ENCODE data around the gene PLCH1.

DNA sequence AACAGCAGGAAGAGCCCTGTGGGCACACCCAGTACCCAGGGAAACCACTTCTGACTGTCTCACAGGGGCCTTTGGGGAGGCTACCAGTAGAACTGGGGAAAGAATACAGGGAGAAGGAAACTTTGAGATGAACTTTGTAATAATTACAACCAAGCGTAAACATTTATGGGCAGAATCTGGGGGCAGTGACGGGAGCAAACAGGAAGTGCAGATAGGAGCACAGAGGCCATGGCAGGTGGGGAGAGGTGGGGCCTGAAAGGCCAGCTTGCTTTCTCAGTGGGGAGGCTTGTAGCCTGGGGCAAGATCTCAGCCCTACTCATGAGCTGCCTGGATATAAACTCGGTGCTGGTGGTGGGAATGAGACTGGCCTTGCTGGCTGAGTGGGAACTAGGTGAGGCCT, 209.8 kb downstream of the PLCH1 start:
- TF ChIP-seq, protein P1, sequence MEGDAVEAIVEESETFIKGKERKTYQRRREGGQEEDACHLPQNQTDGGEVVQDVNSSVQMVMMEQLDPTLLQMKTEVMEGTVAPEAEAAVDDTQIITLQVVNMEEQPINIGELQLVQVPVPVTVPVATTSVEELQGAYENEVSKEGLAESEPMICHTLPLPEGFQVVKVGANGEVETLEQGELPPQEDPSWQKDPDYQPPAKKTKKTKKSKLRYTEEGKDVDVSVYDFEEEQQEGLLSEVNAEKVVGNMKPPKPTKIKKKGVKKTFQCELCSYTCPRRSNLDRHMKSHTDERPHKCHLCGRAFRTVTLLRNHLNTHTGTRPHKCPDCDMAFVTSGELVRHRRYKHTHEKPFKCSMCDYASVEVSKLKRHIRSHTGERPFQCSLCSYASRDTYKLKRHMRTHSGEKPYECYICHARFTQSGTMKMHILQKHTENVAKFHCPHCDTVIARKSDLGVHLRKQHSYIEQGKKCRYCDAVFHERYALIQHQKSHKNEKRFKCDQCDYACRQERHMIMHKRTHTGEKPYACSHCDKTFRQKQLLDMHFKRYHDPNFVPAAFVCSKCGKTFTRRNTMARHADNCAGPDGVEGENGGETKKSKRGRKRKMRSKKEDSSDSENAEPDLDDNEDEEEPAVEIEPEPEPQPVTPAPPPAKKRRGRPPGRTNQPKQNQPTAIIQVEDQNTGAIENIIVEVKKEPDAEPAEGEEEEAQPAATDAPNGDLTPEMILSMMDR (conservative IDR thresholded peaks at IDR 0.05; ENCODE audit: low read depth in 2 of 2): no peak
- TF ChIP-seq POLR2AphosphoS5 (IDR thresholded peaks at IDR 0.05; ENCODE audit: low read depth): no peak
- TF ChIP-seq, protein P2, sequence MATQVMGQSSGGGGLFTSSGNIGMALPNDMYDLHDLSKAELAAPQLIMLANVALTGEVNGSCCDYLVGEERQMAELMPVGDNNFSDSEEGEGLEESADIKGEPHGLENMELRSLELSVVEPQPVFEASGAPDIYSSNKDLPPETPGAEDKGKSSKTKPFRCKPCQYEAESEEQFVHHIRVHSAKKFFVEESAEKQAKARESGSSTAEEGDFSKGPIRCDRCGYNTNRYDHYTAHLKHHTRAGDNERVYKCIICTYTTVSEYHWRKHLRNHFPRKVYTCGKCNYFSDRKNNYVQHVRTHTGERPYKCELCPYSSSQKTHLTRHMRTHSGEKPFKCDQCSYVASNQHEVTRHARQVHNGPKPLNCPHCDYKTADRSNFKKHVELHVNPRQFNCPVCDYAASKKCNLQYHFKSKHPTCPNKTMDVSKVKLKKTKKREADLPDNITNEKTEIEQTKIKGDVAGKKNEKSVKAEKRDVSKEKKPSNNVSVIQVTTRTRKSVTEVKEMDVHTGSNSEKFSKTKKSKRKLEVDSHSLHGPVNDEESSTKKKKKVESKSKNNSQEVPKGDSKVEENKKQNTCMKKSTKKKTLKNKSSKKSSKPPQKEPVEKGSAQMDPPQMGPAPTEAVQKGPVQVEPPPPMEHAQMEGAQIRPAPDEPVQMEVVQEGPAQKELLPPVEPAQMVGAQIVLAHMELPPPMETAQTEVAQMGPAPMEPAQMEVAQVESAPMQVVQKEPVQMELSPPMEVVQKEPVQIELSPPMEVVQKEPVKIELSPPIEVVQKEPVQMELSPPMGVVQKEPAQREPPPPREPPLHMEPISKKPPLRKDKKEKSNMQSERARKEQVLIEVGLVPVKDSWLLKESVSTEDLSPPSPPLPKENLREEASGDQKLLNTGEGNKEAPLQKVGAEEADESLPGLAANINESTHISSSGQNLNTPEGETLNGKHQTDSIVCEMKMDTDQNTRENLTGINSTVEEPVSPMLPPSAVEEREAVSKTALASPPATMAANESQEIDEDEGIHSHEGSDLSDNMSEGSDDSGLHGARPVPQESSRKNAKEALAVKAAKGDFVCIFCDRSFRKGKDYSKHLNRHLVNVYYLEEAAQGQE (IDR thresholded peaks at IDR 0.05; ENCODE audit: unreplicated experiment): no peak
- no peak for TF ChIP-seq STAT1 (IDR thresholded peaks at IDR 0.05; ENCODE audit: unreplicated experiment)
- no peak for TF ChIP-seq EZH2 (IDR thresholded peaks at IDR 0.05; ENCODE audit: low read depth, unreplicated experiment)
- no peak for TF ChIP-seq JUNB (IDR thresholded peaks at IDR 0.05; ENCODE audit: unreplicated experiment)
- no peak for TF ChIP-seq CREB1 (CRISPR knock-in tag; IDR thresholded peaks at IDR 0.05; ENCODE audit: low read depth)
